Osteoblast (primary cell): Measurements from ENCODE around the gene COL4A2. TPM values are rescaled to one million over a fixed set of nuclear protein-coding genes. Genes with fewer than 3 reads are reported as not detected.

ENCODE experiments used
- DNase-seq: peaks from one replicate; pipeline ENCODE4 v3.0.0; 2011; ENCODE audit warnings: low spot score, mixed read lengths; ENCODE audit not compliant: insufficient read length; ENCODE audit errors: missing footprints
- H2AFZ ChIP-seq: 2 replicates; pipeline ENCODE4 v1.6.0; 2011; ENCODE audit warnings: mild to moderate bottlenecking, low read length
- H3K27ac ChIP-seq: 2 replicates; pipeline ENCODE4 v1.5.1; 2011; ENCODE audit warnings: mild to moderate bottlenecking, low read depth, low read length, moderate library complexity
- H3K27me3 ChIP-seq: 2 replicates; pipeline ENCODE4 v1.6.0; 2012; ENCODE audit warnings: mild to moderate bottlenecking, control low read depth, inconsistent platforms, low read length, moderate library complexity; ENCODE audit not compliant: insufficient read depth
- H3K36me3 ChIP-seq: 2 replicates; pipeline ENCODE4 v1.5.1; 2011; ENCODE audit warnings: mild to moderate bottlenecking, low read length, control low read depth, moderate library complexity; ENCODE audit not compliant: insufficient read depth
- H3K4me1 ChIP-seq: 2 replicates; pipeline ENCODE4 v1.5.1; 2011; ENCODE audit warnings: mild to moderate bottlenecking, low read length, control low read depth, moderate library complexity; ENCODE audit not compliant: insufficient read depth
- H3K4me2 ChIP-seq: 2 replicates; pipeline ENCODE4 v1.6.0; 2011; ENCODE audit warnings: mild to moderate bottlenecking, low read length; ENCODE audit not compliant: insufficient read depth
- H3K4me3 ChIP-seq: fragments of 200-600 bp; sonication (generic); 3 replicates; pipeline ENCODE4 v1.5.1; 2012; ENCODE audit warnings: mild to moderate bottlenecking, low read length, inconsistent platforms; ENCODE audit not compliant: insufficient read depth
- H3K79me2 ChIP-seq: 2 replicates; pipeline ENCODE4 v1.6.0; 2012; ENCODE audit warnings: mild to moderate bottlenecking, low read length, control low read depth, inconsistent platforms; ENCODE audit not compliant: insufficient read depth
- H3K9me3 ChIP-seq: 2 replicates; pipeline ENCODE4 v1.5.1; 2011; ENCODE audit warnings: low read depth, low read length, control low read depth
- H4K20me1 ChIP-seq: 2 replicates; pipeline ENCODE4 v1.6.0; 2012; ENCODE audit warnings: mild to moderate bottlenecking, low read length, control low read depth; ENCODE audit not compliant: insufficient read depth
- total RNA-seq: library from RNA; depleted of rRNA; stranded (reverse); fragments of >200 nt; gene quantifications from 2 replicates; pipeline ENCODE4 v1.2.3, GENCODE V29; 2012
- TF ChIP-seq, protein P1 (sequence below): IDR thresholded peaks from 2 replicates; pipeline ENCODE4 v1.5.1; 2011; ENCODE audit warnings: mild to moderate bottlenecking, low read depth, low read length, moderate library complexity; ENCODE audit errors: extremely low read depth

The COL4A2 gene
- 267 and 291 TPM in 2 replicates for total RNA-seq

DNA sequence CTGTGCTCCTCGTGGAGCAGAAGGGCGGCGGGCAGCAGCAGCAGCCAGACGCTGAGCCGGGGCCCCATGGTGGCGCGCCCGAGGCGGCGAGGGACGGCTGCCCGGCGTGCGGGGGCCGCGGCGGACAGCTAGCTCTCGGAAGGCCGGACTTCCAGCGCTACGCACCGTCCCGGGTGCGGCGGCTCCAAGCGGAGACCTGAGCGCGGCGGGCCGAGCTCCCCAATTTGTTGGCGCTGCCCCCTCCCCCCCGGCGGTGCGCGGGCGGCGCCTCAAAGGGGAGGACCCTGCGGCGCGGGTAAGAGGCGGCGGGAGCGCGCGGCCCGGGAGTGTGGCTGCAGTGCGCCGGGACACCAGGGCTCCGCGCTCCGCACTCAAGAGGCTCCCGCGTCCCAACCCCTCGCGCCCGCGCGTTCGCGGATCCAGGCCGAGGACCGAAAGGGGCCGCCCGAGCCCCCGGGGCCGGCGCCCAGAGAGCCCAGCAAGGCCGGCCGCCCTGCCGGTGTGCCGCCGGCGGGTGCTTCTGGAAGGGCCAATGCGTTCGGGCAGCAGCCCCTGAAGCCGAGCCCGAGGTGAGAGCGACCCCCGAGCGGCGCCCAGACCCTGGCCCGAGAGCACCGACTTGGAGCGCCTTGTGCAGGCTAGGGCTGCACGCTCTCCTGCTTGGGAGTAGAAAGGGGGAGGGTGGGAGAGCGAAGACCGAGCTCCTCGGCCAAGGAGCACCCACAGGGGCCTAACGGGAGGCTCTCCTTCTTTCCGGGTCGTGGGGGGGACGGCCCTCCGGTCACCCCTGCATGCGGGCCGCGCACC, at the start of gene COL4A2, which contains the start of gene COL4A1:
COL4A2 (plus strand) TSS at position 325 of the 807 bp plus-strand sequence. CDS start 620 bp downstream, outside the sequence.
COL4A1 (minus strand) TSS at position 198 of the 807 bp plus-strand sequence; CDS start at position 68, 130 bp downstream.
- H3K27ac ChIP-seq = peak within 1 kb of the TSS; percentile 92
- H2AFZ ChIP-seq = peak within 1 kb of the TSS; percentile 28
- H3K4me3 ChIP-seq = peak within 1 kb of the TSS; percentile 97
- H3K9me3 ChIP-seq = no peaks in the 10 kb centered on the region
- H3K36me3 ChIP-seq = peaks cover 46% of the 10 kb centered on the region
- H3K4me1 ChIP-seq = peaks cover 64% of the 10 kb centered on the region
- TF ChIP-seq, protein P1, sequence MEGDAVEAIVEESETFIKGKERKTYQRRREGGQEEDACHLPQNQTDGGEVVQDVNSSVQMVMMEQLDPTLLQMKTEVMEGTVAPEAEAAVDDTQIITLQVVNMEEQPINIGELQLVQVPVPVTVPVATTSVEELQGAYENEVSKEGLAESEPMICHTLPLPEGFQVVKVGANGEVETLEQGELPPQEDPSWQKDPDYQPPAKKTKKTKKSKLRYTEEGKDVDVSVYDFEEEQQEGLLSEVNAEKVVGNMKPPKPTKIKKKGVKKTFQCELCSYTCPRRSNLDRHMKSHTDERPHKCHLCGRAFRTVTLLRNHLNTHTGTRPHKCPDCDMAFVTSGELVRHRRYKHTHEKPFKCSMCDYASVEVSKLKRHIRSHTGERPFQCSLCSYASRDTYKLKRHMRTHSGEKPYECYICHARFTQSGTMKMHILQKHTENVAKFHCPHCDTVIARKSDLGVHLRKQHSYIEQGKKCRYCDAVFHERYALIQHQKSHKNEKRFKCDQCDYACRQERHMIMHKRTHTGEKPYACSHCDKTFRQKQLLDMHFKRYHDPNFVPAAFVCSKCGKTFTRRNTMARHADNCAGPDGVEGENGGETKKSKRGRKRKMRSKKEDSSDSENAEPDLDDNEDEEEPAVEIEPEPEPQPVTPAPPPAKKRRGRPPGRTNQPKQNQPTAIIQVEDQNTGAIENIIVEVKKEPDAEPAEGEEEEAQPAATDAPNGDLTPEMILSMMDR = no peak
- H3K27me3 ChIP-seq = no peaks in the 10 kb centered on the region
- H3K79me2 ChIP-seq = peaks cover 98% of the 10 kb centered on the region
- peaks cover 63% of the 10 kb centered on the region for H4K20me1 ChIP-seq
- DNase-seq = peak; percentile 91
- H3K4me2 ChIP-seq = peak within 1 kb of the TSS; percentile 98

- H2AFZ ChIP-seq = no peak overlapping the region
- no peak overlapping the region for H3K27ac ChIP-seq
- no peaks in the 10 kb centered on the region for H3K9me3 ChIP-seq
- H3K4me1 ChIP-seq = peaks cover 14% of the 10 kb centered on the region
- H3K27me3 ChIP-seq = no peaks in the 10 kb centered on the region
- peaks cover 37% of the 10 kb centered on the region for H3K79me2 ChIP-seq
- H3K4me2 ChIP-seq = no peak overlapping the region
- peaks cover 5% of the 10 kb centered on the region for H4K20me1 ChIP-seq
- TF ChIP-seq, protein P1 = no peak
- peaks cover 5% of the 10 kb centered on the region for H3K36me3 ChIP-seq
- no peak overlapping the region for H3K4me3 ChIP-seq
- DNase-seq = no peak
Observed at GRCh38 chr13:110257408-110257807, 49.7 kb upstream of the COL4A2 start.

DNA sequence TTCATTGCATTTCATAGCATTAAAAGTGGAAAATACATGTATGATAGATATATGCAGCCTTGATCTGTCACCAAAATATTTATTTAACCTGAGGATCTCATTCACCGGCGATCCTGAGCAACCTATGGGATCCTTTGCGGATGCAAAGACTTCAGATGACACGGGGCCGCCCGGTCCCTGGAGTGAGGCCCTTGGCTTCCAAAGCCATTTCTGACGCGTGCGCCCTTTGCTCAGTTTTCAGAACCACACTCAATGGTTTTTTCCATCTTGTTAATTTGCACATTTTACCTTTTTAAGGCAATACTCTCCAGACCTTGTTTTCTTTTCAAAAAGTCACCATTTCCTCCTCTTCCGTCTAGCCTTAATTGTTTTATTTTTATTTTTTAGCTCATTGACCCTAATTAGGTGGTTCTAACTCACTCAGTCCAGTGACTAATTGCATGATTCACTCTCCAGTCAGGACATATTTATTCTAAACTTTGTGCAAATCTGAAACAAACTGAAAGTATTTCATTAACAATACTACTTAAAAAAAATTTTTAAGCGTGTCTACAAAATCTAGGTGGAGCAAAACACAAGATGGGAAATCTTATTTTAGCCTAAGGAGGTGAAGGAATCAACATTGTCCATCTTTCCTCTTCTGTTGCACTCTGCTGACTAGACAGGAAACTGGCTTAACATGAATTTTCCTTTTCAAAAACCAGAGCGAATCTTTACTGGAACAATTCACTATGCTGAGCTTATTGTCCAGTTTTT, 48.0 kb upstream of the COL4A2 start:
- no peak for DNase-seq
- Histone ChIP-seq H2AFZ (no peak overlapping the region), H3K79me2 (peaks cover 48% of the 10 kb centered on the region), H3K9me3 (no peaks in the 10 kb centered on the region), H3K27me3 (no peaks in the 10 kb centered on the region), H3K36me3 (peaks cover 8% of the 10 kb centered on the region), H3K27ac (peak overlapping the region; percentile 5), H3K4me2 (peak overlapping the region; percentile 62), H3K4me1 (peaks cover 14% of the 10 kb centered on the region), H3K4me3 (peak overlapping the region; percentile 6), H4K20me1 (peaks cover 10% of the 10 kb centered on the region)
- TF ChIP-seq, protein P1 = no peak
